H1 (cell line): Measurements from ENCODE around the gene YPEL2. TPM values are rescaled to one million over a fixed set of nuclear protein-coding genes. Genes with fewer than 3 reads are reported as not detected.

ENCODE experiments used
- SP4 ChIP-seq: IDR thresholded peaks from 2 replicates; pipeline ENCODE4 v1.6.1; 2012; ENCODE audit warnings: low read length, inconsistent platforms
- ZNF274 ChIP-seq: IDR thresholded peaks from 2 replicates; pipeline ENCODE4 v1.7.0; 2012; ENCODE audit warnings: low read length, borderline replicate concordance; ENCODE audit errors: extremely low read depth
- polyA plus RNA-seq, 7 experiments: library from polyadenylated mRNA; depleted of rRNA in 3 of 7; stranded (reverse) in 5 of 7; unstranded in 2 of 7; fragments of >200 nt in 5 of 7; fragments of 200-250 nt in 2 of 7; gene quantifications; 1 replicate in 5 of 7; 2 replicates in 1 of 7; 4 replicates in 1 of 7; pipeline versions ENCODE4 v1.2.1 to v1.2.3, GENCODE V29; 2011 to 2013; ENCODE audit warnings: missing spikeins in 2 of 7, mixed read lengths in 2 of 7
- total RNA-seq: library from RNA; stranded (reverse); fragmentation: NEBNext Ultra II Directional; extraction: Animal tissue kit (Norgen Biotek cat#: 25700); gene quantifications from 2 replicates; pipeline ENCODE4 v1.2.1, GENCODE V29; 2021

YPEL2 gene
- total and polyA plus RNA-seq, 2 of the 8 experiments (the other 6 are each of a cell fraction or from before 2014, with no cell fraction given), result 1.6 to 3.5 TPM

DNA sequence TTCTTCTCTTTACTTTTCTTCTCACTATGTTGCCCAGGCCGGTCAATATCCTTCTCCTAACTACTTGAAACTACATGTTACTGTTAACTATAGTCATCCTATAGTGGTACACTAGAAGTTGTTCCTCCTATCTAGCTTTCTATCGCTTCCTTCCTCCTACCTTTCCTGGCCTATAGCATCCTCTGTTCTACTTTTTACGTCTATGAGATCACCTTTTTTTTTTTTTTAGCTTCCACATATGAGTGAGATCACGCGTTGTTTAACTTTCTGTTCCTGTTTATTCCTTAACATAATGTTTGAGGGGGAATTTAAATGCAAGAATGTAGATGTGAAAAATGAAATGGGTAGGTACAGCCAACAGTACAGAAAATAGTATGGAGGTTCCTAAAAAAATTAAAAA, 30.5 kb upstream of the YPEL2 start (continued):
- TF ChIP-seq ZNF274 (no peak), SP4 (no peak)
